Measurements from ENCODE around the gene USP6NL. TPM values are rescaled to one million over a fixed set of nuclear protein-coding genes. Genes with fewer than 3 reads are reported as not detected.

Gene USP6NL
- total and polyA plus RNA-seq, 2 of the 13 experiments (the other 11 are each of a cell fraction or from before 2014, with no cell fraction given) = 10.5 to 22.9 TPM

- 0 out of 4 replicates have a peak, but pooled peaks of 1 of the 2 experiments have one; percentile 5 for TF ChIP-seq HMGXB4 (CRISPR knock-in tag; IDR thresholded peaks at IDR 0.05; ENCODE audit: borderline replicate concordance in 1 of 2, low read depth in 1 of 2)
- no peak for TF ChIP-seq RFX5 (IDR thresholded peaks at IDR 0.05; ENCODE audit: low read depth, low read length)
- TF ChIP-seq YEATS4 (CRISPR knock-in tag; IDR thresholded peaks at IDR 0.05; ENCODE audit: borderline replicate concordance) = 0 out of 2 replicates have a peak, but pooled peaks have one; percentile 2
- no peak for TF ChIP-seq TCF7 (IDR thresholded peaks at IDR 0.05; ENCODE audit: low read depth)
- peak; percentile 40 for TF ChIP-seq HNRNPK (IDR thresholded peaks at IDR 0.05; ENCODE audit: low read depth, low read length, poor library complexity, severe bottlenecking)
- no peak for TF ChIP-seq GABPA (IDR thresholded peaks at IDR 0.05; ENCODE audit: low read depth, low read length)
- TF ChIP-seq GABPA (CRISPR knock-in tag; IDR thresholded peaks at IDR 0.05; ENCODE audit: low read depth) = no peak
- TF ChIP-seq CBX1 (IDR thresholded peaks at IDR 0.05; ENCODE audit: low read depth) = no peak
- TF ChIP-seq ZNF713 (CRISPR knock-in tag; IDR thresholded peaks at IDR 0.05) = 0 out of 2 replicates have a peak, but pooled peaks have one; percentile 54
- TF ChIP-seq BCLAF1 (IDR thresholded peaks at IDR 0.05) = no peak
- no peak for TF ChIP-seq ZBTB25 (CRISPR knock-in tag; IDR thresholded peaks at IDR 0.05)
- TF ChIP-seq ZNF256 (CRISPR knock-in tag; conservative IDR thresholded peaks at IDR 0.05) = no peak
- TF ChIP-seq PAX8 (CRISPR knock-in tag; IDR thresholded peaks at IDR 0.05; ENCODE audit: borderline replicate concordance) = no peak; the same call in 1 of the 2 replicates
- TF ChIP-seq PHF8 (CRISPR knock-in tag; IDR thresholded peaks at IDR 0.05) = 0 out of 2 replicates have a peak, but pooled peaks have one; percentile 39
- TF ChIP-seq ZUFSP (CRISPR knock-in tag; IDR thresholded peaks at IDR 0.05; ENCODE audit: borderline replicate concordance) = no peak
- TF ChIP-seq PBX3 (CRISPR knock-in tag; IDR thresholded peaks at IDR 0.05; ENCODE audit: borderline replicate concordance) = no peak
- no peak for TF ChIP-seq TSC22D2 (CRISPR knock-in tag; IDR thresholded peaks at IDR 0.05; ENCODE audit: borderline replicate concordance)
- TF ChIP-seq ZNF557 (CRISPR knock-in tag; IDR thresholded peaks at IDR 0.05) = peak; percentile 50; the same call in 1 of the 2 replicates
- no peak for TF ChIP-seq TCF12 (IDR thresholded peaks at IDR 0.05)
- TF ChIP-seq TCF12 (CRISPR knock-in tag; IDR thresholded peaks at IDR 0.05) = no peak
- no peak for TF ChIP-seq IRF2 (CRISPR knock-in tag; IDR thresholded peaks at IDR 0.05)
- TF ChIP-seq ZNF580 (CRISPR knock-in tag; IDR thresholded peaks at IDR 0.05; ENCODE audit: borderline replicate concordance, low read depth) = no peak
Measured at GRCh38 chr10:11610826-11611247, 613 bp downstream of the USP6NL start (continued).

Data from HepG2 (cell line).